Ovary (tissue), 9 donors: ENCODE results near the gene RNF19B. TPM values are rescaled to one million over a fixed set of nuclear protein-coding genes. Genes with fewer than 3 reads are reported as not detected.

ENCODE experiments used
- DNase-seq, 5 donors: peaks; one replicate each; pipeline ENCODE4 v3.0.0-alpha.2; 2019 to 2020
- H3K27ac ChIP-seq, 2 donors: fragments of 200-600 bp; one replicate each; pipeline versions ENCODE4 v1.5.1 to v1.8.0; 2019 to 2022
- H3K27me3 ChIP-seq: fragments of 200-600 bp; one replicate; pipeline ENCODE4 v1.8.0; 2022
- H3K36me3 ChIP-seq: fragments of 200-600 bp; sonication (generic); one replicate; pipeline ENCODE4 v1.5.1; 2019
- H3K4me1 ChIP-seq: one replicate; pipeline ENCODE4 v1.8.1; 2013; ENCODE audit warnings: mild to moderate bottlenecking, moderate library complexity; ENCODE audit not compliant: insufficient read depth
- H3K4me3 ChIP-seq: fragments of 200-600 bp; sonication (generic); one replicate; pipeline ENCODE4 v1.5.1; 2017
- H3K9me3 ChIP-seq, 2 donors: fragments of 200-600 bp in 1 of 2; sonication (generic) in 1 of 2; one replicate each; pipeline versions ENCODE4 v1.5.1 to v1.8.1; 2013 to 2019; ENCODE audit warnings: mild to moderate bottlenecking in 1 of 2, moderate library complexity in 1 of 2
- EP300 ChIP-seq: sonication (generic); formaldehyde crosslinking; IDR thresholded peaks from one replicate; pipeline ENCODE4 v1.6.1; 2017; ENCODE audit warnings: antibody characterized with exemption
- POLR2A ChIP-seq: fragments of 450-650 bp; IDR thresholded peaks from one replicate; pipeline ENCODE4 v1.6.1; 2017; ENCODE audit warnings: antibody characterized with exemption, mild to moderate bottlenecking, moderate library complexity
- WGBS, 3 donors: extraction: QIAGEN DNeasy Blood & Tissue Kit in 1 of 3; methylation state at CpG; one replicate each; pipeline versions ENCODE4 v1.1.5 to v1.1.7; 2013 to 2017; 5-methylcytosine and 5-hydroxymethylcytosine counted together
- intact Hi-C, 4 donors: fragments of 100-400 bp; cut with DNase I; formaldehyde crosslinking; loops; one replicate each; pipeline versions ENCODE4 v1.11.0 to v1.15.1; 2022 to 2023
- polyA plus RNA-seq, 2 donors: library from polyadenylated mRNA; stranded (reverse); fragments of 200-250 nt in 1 of 2; fragments of 350-450 nt in 1 of 2; fragmentation: Illumina TruSeq in 1 of 2; extraction: RNeasy Lipid Tissue Mini Kit (QIAGEN cat#74804) in 1 of 2; gene quantifications; one replicate each; pipeline ENCODE4 v1.2.3, GENCODE V29; 2013 to 2014
- total RNA-seq, 7 donors: library from RNA; depleted of rRNA in 2 of 7; stranded (reverse); fragments of >200 nt in 2 of 7; fragmentation: NEBNext Ultra II Directional in 3 of 7; extraction: Animal tissue kit (Norgen Biotek cat#: 25700) in 3 of 7; gene quantifications; one replicate each; pipeline versions ENCODE4 v1.1.0 to v1.2.4, GENCODE V29; 2016 to 2023
- TF ChIP-seq, protein P1 (sequence below), 3 donors: fragments of 450-650 bp in 2 of 3; fragments of 200-600 bp in 1 of 3; IDR thresholded peaks; one replicate each; pipeline versions ENCODE4 v1.5.1 to v1.8.0; 2016 to 2022; ENCODE audit warnings: antibody characterized with exemption in 3 of 3, mild to moderate bottlenecking in 1 of 3
- donor health status: DM: no; HTN: no; CAD: no; lungs with moderate emphysema.
- donor health status: DM: no; HTN: no; CAD: no.
- donor health status: Bipolar disorder and iron deficiency.
- donor health status: DM: yes; HTN: yes; CAD: no.
- donor health status: DM: no; HTN: no; CAD: no.
- donor health status: DM: yes; HTN: yes; CAD: no.

RNF19B gene
- total and polyA plus RNA-seq, 9 donors = 11.2 to 38.0 (median 15.0) TPM

GRCh38 chr1:32939655-32940371 is 24.8 kb downstream of the RNF19B start:
- peaks cover 4% of the 10 kb centered on the region for H3K4me1 ChIP-seq
- H3K4me3 ChIP-seq = no peak overlapping the region
- peak in 4 of 5 donors; percentile 30 to 64 (median 52) for DNase-seq
- TF ChIP-seq EP300 (no peak), POLR2A (no peak)
- TF ChIP-seq, protein P1, sequence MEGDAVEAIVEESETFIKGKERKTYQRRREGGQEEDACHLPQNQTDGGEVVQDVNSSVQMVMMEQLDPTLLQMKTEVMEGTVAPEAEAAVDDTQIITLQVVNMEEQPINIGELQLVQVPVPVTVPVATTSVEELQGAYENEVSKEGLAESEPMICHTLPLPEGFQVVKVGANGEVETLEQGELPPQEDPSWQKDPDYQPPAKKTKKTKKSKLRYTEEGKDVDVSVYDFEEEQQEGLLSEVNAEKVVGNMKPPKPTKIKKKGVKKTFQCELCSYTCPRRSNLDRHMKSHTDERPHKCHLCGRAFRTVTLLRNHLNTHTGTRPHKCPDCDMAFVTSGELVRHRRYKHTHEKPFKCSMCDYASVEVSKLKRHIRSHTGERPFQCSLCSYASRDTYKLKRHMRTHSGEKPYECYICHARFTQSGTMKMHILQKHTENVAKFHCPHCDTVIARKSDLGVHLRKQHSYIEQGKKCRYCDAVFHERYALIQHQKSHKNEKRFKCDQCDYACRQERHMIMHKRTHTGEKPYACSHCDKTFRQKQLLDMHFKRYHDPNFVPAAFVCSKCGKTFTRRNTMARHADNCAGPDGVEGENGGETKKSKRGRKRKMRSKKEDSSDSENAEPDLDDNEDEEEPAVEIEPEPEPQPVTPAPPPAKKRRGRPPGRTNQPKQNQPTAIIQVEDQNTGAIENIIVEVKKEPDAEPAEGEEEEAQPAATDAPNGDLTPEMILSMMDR (IDR thresholded peaks at IDR 0.05) = no peak
- no peak overlapping the region for H3K27ac ChIP-seq
- WGBS, 3 donors = 36 to 48% (median 37%) methylated on average over 4 of the region's 4 CpGs
- no peaks in the 10 kb centered on the region for H3K27me3 ChIP-seq
- H3K36me3 ChIP-seq = no peaks in the 10 kb centered on the region
- no peaks in the 10 kb centered on the region for H3K9me3 ChIP-seq
- intact Hi-C loops = loop anchor here in 3 of 4 donors (10.0 kb wide), 3 partner anchors 65 to 145 kb away; partner anchors contain the start of gene AZIN2 (in 3 of the 3)

- WGBS, 3 donors = 93 to 94% (median 93%) methylated on average over 4 of the region's 4 CpGs
- no peak overlapping the region for H3K27ac ChIP-seq
- TF ChIP-seq, protein P1 (IDR thresholded peaks at IDR 0.05) = no peak
- TF ChIP-seq POLR2A (no peak), EP300 (no peak)
- no peak overlapping the region for H3K4me3 ChIP-seq
- no peak for DNase-seq
- no peaks in the 10 kb centered on the region for H3K36me3 ChIP-seq
- no peaks in the 10 kb centered on the region for H3K27me3 ChIP-seq
- H3K9me3 ChIP-seq = no peaks in the 10 kb centered on the region
- intact Hi-C loops = loop anchor here in 3 of 4 donors (10.0 kb wide), 3 partner anchors 68 to 148 kb away; partner anchors contain the start of gene AZIN2 (in 3 of the 3)
- peaks cover 6% of the 10 kb centered on the region for H3K4me1 ChIP-seq
Measured at GRCh38 chr1:32937061-32937460, 27.5 kb downstream of the RNF19B start.

DNA sequence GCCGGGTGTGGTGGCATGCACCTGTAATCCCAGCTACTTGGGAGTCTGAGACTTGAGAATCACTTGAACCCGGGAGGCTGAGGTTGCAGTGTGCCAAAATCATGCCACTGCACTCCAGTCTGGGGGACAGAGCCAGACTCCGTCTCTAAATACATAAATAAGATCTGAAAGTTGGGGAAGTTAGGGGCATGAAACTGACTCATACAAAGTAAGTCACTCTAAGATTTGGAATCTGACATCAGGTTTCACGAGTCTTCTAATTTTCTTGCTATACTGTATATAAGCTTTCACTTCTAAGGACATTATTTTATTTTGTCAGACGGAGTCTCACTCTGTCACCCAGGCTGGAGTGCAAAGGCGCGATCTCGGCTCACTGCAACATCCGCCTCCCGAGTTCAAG is 30.1 kb downstream of the RNF19B start:
- Histone ChIP-seq H3K9me3 (no peaks in the 10 kb centered on the region), H3K27me3 (no peaks in the 10 kb centered on the region), H3K27ac (no peak overlapping the region), H3K4me3 (no peak overlapping the region), H3K4me1 (peaks cover 1% of the 10 kb centered on the region), H3K36me3 (no peaks in the 10 kb centered on the region)
- no peak for TF ChIP-seq POLR2A
- TF ChIP-seq EP300 = no peak
- TF ChIP-seq, protein P1 (IDR thresholded peaks at IDR 0.05) = no peak
- intact Hi-C loops = loop anchor here (5.0 to 10.0 kb wide), 4 partner anchors 70 to 150 kb away; partner anchors contain the start of gene AZIN2 (in 3 of the 4)
- WGBS, 3 donors = 91 to 94% (median 93%) methylated on average over 10 of the region's 10 CpGs
- DNase-seq = no peak

DNA sequence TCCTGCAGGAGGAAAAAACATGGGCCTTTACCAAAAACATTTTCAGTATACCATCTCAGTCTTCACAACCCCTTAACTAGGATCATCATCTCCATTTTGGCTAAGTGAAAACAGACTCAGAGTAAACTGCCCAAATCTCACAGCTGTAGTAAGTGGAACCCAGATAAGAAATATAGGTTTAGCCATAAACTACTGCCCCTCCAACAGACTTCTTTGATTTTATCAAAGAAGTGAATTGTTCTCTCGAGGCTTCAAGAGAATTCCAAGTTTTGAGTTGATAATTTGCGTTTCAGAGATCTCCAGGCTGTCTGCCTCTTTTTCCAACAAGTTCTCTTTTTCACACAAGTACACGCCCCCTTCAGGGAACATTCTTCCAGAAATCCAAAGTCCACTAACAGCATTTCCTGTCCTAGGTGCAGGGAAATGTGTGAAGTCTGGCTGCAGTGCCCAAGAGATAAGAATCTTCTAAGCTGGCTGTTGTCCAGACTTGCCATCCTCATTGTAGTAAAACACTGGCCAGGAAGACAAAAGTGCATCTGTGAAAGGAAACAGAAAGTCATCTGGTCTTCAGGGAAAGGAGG is 30.8 kb downstream of the RNF19B start:
- Histone ChIP-seq H3K4me1 (peaks cover 1% of the 10 kb centered on the region), H3K36me3 (no peaks in the 10 kb centered on the region), H3K4me3 (no peak overlapping the region), H3K9me3 (no peaks in the 10 kb centered on the region), H3K27ac (no peak overlapping the region), H3K27me3 (no peaks in the 10 kb centered on the region)
- no peak for DNase-seq
- intact Hi-C loops = loop anchor here (5.0 to 10.0 kb wide), 4 partner anchors 71 to 151 kb away; partner anchors contain the start of gene AZIN2 (in 3 of the 4)
- TF ChIP-seq, protein P1 (IDR thresholded peaks at IDR 0.05) = no peak
- TF ChIP-seq EP300 = no peak
- TF ChIP-seq POLR2A = no peak
- WGBS, 3 donors = 15 to 25% (median 19%) methylated on average over 3 of the region's 3 CpGs
